Cardiac fibroblast (primary cell): Measurements from ENCODE around the gene ZNF134.

Source experiments
- DNase-seq, 2 donors: peaks; one replicate each; pipeline versions ENCODE4 v3.0.0 to v3.0.0-alpha.2; 2010; ENCODE audit warnings: low read depth in 2 of 2
- H3K4me3 ChIP-seq, 2 donors: replicated peaks in 1 of 2; 1 replicate in 1 of 2; 2 replicates in 1 of 2; pipeline ENCODE4 v1.5.1; 2011; ENCODE audit warnings: low read depth in 2 of 2, low read length in 2 of 2, mild to moderate bottlenecking in 2 of 2, moderate library complexity in 1 of 2
- CTCF ChIP-seq: IDR thresholded peaks from one replicate; pipeline ENCODE4 v1.5.1; 2011; ENCODE audit warnings: low read depth, mild to moderate bottlenecking, low read length, inconsistent platforms

Gene ZNF134

DNA sequence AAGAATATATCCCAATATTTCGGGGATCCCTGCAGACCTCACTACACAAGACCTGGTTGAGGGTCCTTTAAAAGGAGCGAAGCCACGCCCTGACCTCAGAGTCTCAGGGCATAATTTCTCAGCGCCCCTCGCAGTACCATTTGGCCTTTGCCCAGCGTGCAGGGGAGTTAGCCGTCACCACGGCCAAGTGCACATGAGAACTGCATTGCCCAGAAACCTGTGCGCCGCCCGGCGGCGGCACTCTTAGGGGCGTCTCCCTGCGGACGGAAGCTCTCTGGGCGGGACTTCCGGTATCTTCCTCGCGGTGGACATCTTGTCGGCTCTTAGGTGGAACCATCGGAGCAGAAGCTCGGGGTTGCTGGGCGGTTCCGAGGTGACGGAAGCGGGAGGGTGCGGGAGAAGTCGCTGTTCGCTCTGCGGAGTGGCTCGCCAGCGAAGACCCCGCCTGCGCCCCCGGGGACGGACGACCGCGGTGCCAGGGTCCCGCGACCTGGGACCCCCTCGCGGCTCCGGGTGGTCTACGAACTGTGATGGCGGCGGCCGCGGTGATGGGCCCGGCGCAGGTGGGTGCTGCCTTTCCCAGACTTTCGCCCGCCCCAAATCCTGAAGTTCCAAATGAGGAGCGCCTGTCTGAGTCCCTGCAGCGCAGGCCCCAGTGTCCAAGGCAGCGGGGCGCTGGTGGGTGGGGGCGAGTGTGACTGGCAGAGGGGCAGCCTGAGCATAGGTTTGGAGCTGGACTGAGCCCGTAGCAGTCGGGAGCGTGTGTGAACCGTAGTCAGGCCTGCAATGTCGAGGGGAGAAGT is at the start of gene ZNF134:
Gene ZNF134 (plus strand): TSS at position 302 of the 803 bp plus-strand sequence. CDS start 5,227 bp downstream, outside the sequence.
- H3K4me3 ChIP-seq = peak within 1 kb of the TSS; percentile 92 to 98
- DNase-seq = peak; percentile 89 to 91
- peak; percentile 64 for TF ChIP-seq CTCF

DNA sequence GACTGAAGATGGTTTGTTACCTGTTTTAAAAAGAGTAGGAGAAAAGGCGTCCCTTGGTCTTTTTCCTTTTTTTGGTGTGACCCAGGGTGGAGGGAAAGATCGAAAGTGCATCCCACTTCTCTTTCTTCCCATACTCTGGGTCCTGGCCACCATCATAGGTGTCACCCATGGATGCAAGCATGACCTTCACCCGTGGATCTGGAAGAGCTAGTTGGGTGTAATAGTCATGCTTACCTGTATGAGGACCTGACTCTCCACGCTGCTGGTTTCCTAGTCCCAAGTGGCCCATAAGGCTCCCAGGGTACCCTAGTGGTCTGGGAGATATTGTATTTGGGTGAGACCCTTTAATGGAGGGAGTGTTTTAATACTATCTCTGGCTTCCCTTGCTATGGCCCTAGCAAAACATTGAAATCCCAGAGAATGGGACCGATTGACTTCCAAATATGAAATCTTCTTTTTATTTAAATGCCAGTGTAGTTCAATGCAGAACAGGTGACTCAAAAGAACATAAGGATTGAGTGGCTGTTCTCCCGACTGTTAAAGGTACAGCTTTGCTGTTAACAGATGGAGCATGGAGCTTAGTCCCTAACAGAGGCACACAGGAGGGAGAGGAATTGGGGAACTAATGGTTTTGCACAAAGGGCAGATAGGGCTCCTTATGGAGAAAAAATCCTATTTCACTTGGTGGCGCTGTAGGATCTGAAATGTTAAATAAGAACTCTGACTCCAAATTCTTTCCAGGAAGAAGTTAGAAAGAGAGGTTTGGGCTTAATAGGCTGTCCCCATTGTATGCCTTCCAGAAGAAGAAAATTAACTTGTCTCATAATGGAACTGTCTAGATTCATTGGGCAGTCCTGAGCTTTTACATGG is 47.4 kb upstream of the ZNF134 start:
- DNase-seq = peak; percentile 49 to 56
- H3K4me3 ChIP-seq = no peak overlapping the region
- TF ChIP-seq CTCF = no peak

DNA sequence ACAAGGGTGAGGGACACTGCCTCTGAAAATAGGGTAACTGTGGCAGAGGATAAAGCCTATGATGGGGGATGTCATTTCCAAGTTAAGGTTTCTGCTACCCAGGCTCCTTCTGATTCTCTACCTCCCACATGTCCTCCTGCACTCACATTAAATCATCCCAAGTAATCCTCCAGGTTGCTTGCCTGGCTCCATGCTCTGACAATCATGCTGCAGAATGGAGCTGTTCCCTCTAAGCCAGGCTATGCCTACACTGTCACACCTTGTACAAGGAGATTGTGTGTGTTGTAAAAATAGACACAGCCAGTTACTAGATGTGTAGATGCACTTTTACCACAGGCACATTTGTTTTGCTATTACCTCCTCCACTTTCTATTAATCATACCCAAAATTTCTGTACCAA is 43.3 kb upstream of the ZNF134 start:
- DNase-seq = no peak
- H3K4me3 ChIP-seq = no peak overlapping the region
- TF ChIP-seq CTCF = no peak

GRCh38 chr19:57572415-57572947 is 41.6 kb upstream of the ZNF134 start:
- DNase-seq = no peak
- H3K4me3 ChIP-seq = no peak overlapping the region
- TF ChIP-seq CTCF = no peak

DNA sequence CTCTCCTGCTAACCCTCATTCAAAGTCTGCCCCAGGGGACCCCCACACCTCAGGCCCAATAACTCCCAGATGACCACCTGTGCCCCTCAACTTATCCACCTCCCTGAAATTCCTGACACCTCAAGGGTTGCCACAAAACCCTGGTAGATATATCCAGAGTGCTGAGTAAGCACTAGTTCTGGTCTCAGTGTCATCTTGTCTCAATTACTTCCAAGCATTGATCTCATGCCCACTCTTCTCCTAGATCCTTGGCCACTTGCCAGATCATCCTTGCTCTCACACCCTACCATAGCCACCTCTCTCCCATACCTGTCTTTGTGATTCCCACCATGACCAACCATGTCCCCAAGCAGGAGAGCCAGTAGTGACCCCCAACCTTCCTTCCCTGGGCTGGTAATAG is 37.4 kb upstream of the ZNF134 start:
- DNase-seq = no peak
- TF ChIP-seq CTCF = no peak
- no peak overlapping the region for H3K4me3 ChIP-seq

- peak; percentile 99 for DNase-seq
- TF ChIP-seq CTCF = peak; percentile 7
- peak within 1 kb of the TSS; percentile 87 to 95 for H3K4me3 ChIP-seq
Measured at GRCh38 chr19:57578487-57579205, 35.4 kb upstream of the ZNF134 start, which contains the start of gene ZNF416. Gene ZNF416 (minus strand): TSS chr19:57578911. CDS start chr19:57578704, 207 bp downstream.
